ENCODE results near the gene PSTPIP2. TPM values are rescaled to one million over a fixed set of nuclear protein-coding genes. Genes with fewer than 3 reads are reported as not detected.

The PSTPIP2 gene
- total RNA-seq, 2 experiments from 2014 or later: 5.9 to 6.0 TPM

- Histone ChIP-seq H3K36me3 (ENCODE audit: insufficient read depth, low read length) (no peaks in the 10 kb centered on the region), H3K27me3 (ENCODE audit: control insufficient read depth in 1 of 2, insufficient read depth in 2 of 2, low read length in 2 of 2) (no peaks in the 10 kb centered on the region), H3K4me1 (ENCODE audit: insufficient read depth, low read length) (no peaks in the 10 kb centered on the region), H3K4me3 (ENCODE audit: low read length) (no peak overlapping the region), H3K27ac (ENCODE audit: low read depth in 1 of 2, low read length in 2 of 2) (no peak overlapping the region), H3K9me3 (ENCODE audit: control insufficient read depth in 1 of 2, insufficient read depth in 1 of 2, low read length in 2 of 2) (no peaks in the 10 kb centered on the region)
- ATAC-seq (ENCODE audit: poor library complexity) (no peak), DNase-seq (no peak)
- H3K36me3 Mint-ChIP-seq (ENCODE audit: low read depth): no peaks in the 10 kb centered on the region
- H3K9me3 Mint-ChIP-seq: no peaks in the 10 kb centered on the region
- peaks cover 6% of the 10 kb centered on the region for H3K4me1 Mint-ChIP-seq (ENCODE audit: low read depth)
- no peak overlapping the region for H3K4me3 Mint-ChIP-seq
- TF ChIP-seq CTCF (IDR thresholded peaks at IDR 0.05): no peak
- POLR2A ChIA-PET: no interaction called here
- CTCF ChIA-PET: interaction anchor here (0.7 to 1.6 kb wide), 2 partner anchors 97 to 252 kb away, joined by 4 read pairs; no protein-coding TSS in a partner anchor
- no peak overlapping the region for H3K27ac Mint-ChIP-seq
- no peaks in the 10 kb centered on the region for H3K27me3 Mint-ChIP-seq
- intact Hi-C loops (cut with DNase I, micrococcal nuclease): loop anchor here (5.0 to 10.0 kb wide), 3 partner anchors 45 to 702 kb away; no protein-coding TSS in a partner anchor
Observed at GRCh38 chr18:45976974-45977373, 95.1 kb downstream of the PSTPIP2 start.

GRCh38 chr18:45976566-45976965 is 95.5 kb downstream of the PSTPIP2 start:
- POLR2A ChIA-PET: no interaction called here
- H3K36me3 Mint-ChIP-seq (ENCODE audit: low read depth): no peaks in the 10 kb centered on the region
- no peak overlapping the region for H3K4me3 Mint-ChIP-seq
- ATAC-seq (ENCODE audit: poor library complexity) (no peak), DNase-seq (no peak)
- H3K9me3 Mint-ChIP-seq: no peaks in the 10 kb centered on the region
- Histone ChIP-seq H3K27me3 (ENCODE audit: control insufficient read depth in 1 of 2, insufficient read depth in 2 of 2, low read length in 2 of 2) (no peaks in the 10 kb centered on the region), H3K27ac (ENCODE audit: low read depth in 1 of 2, low read length in 2 of 2) (no peak overlapping the region), H3K4me3 (ENCODE audit: low read length) (no peak overlapping the region), H3K36me3 (ENCODE audit: insufficient read depth, low read length) (no peaks in the 10 kb centered on the region), H3K9me3 (ENCODE audit: control insufficient read depth in 1 of 2, insufficient read depth in 1 of 2, low read length in 2 of 2) (no peaks in the 10 kb centered on the region), H3K4me1 (ENCODE audit: insufficient read depth, low read length) (no peaks in the 10 kb centered on the region)
- no peak overlapping the region for H3K27ac Mint-ChIP-seq
- CTCF ChIA-PET: interaction anchor here (0.7 to 1.6 kb wide), 2 partner anchors 97 to 252 kb away, joined by 4 read pairs; no protein-coding TSS in a partner anchor
- peaks cover 6% of the 10 kb centered on the region for H3K4me1 Mint-ChIP-seq (ENCODE audit: low read depth)
- no peaks in the 10 kb centered on the region for H3K27me3 Mint-ChIP-seq
- TF ChIP-seq CTCF (IDR thresholded peaks at IDR 0.05): no peak
- intact Hi-C loops (cut with DNase I, micrococcal nuclease): loop anchor here (5.0 to 10.0 kb wide), 3 partner anchors 46 to 702 kb away; no protein-coding TSS in a partner anchor

- Histone ChIP-seq H3K27ac (ENCODE audit: low read depth in 1 of 2, low read length in 2 of 2) (no peak overlapping the region), H3K27me3 (ENCODE audit: control insufficient read depth in 1 of 2, insufficient read depth in 2 of 2, low read length in 2 of 2) (no peaks in the 10 kb centered on the region), H3K4me3 (ENCODE audit: low read length) (no peak overlapping the region), H3K9me3 (ENCODE audit: control insufficient read depth in 1 of 2, insufficient read depth in 1 of 2, low read length in 2 of 2) (no peaks in the 10 kb centered on the region), H3K4me1 (ENCODE audit: insufficient read depth, low read length) (no peaks in the 10 kb centered on the region), H3K36me3 (ENCODE audit: insufficient read depth, low read length) (no peaks in the 10 kb centered on the region)
- Mint-ChIP-seq H3K27me3 (no peaks in the 10 kb centered on the region), H3K4me3 (no peak overlapping the region), H3K9me3 (no peaks in the 10 kb centered on the region), H3K36me3 (ENCODE audit: low read depth) (no peaks in the 10 kb centered on the region), H3K27ac (peak overlapping the region; percentile 28), H3K4me1 (ENCODE audit: low read depth) (peaks cover 6% of the 10 kb centered on the region)
- CTCF ChIA-PET: interaction anchor here (0.7 to 2.2 kb wide), 11 partner anchors 11 to 309 kb away, joined by 3 to 19 read pairs (median 4); no protein-coding TSS in a partner anchor
- intact Hi-C loops (cut with DNase I, micrococcal nuclease): loop anchor here (1.0 to 10.0 kb wide), 8 partner anchors 11 to 699 kb away; partner anchors contain the start of gene PSTPIP2 (in 1 of the 2)
- POLR2A ChIA-PET: interaction anchor here (0.8 to 2.4 kb wide), 5 partner anchors 12 to 99 kb away, joined by 3 to 10 read pairs (median 4); no protein-coding TSS in a partner anchor
- DNase-seq (peak; percentile 40 to 86 (median 58)), ATAC-seq (ENCODE audit: poor library complexity) (peak; percentile 86)
- TF ChIP-seq CTCF (IDR thresholded peaks at IDR 0.05): peak; percentile 77
Observed at GRCh38 chr18:45974088-45974536, 97.9 kb downstream of the PSTPIP2 start.
